HG03135 (cell line): Measurements from ENCODE around the gene C11orf65.
"Not testable (repeated sequence)": the region's sequence is repeated elsewhere in the genome, so short reads cannot be mapped to it uniquely, and the experiment has no call there.

Experiments
- ATAC-seq: cut with Tn5 transposase; IDR thresholded peaks from one replicate; pipeline ENCODE4 v1.9.1; 2021; ENCODE audit warnings: mild to moderate bottlenecking, moderate library complexity; ENCODE audit not compliant: unreplicated experiment

C11orf65 gene

GRCh38 chr11:108373505-108373904, 93.8 kb downstream of the C11orf65 start:
- not testable (repeated sequence) for ATAC-seq

GRCh38 chr11:108370990-108371389, 96.3 kb downstream of the C11orf65 start:
- no peak for ATAC-seq

GRCh38 chr11:108370315-108370714, 97.0 kb downstream of the C11orf65 start:
- ATAC-seq = no peak

GRCh38 chr11:108369064-108369463, 98.3 kb downstream of the C11orf65 start:
- no peak for ATAC-seq

- no peak for ATAC-seq
Observed at GRCh38 chr11:108368134-108368533, 99.2 kb downstream of the C11orf65 start.

GRCh38 chr11:108364159-108364558, 103.2 kb downstream of the C11orf65 start:
- ATAC-seq = no peak

- ATAC-seq = no peak
Observed at GRCh38 chr11:108351468-108351867, 115.9 kb downstream of the C11orf65 start.

GRCh38 chr11:108346451-108346850, 120.9 kb downstream of the C11orf65 start:
- ATAC-seq = no peak

- no peak for ATAC-seq
Observed at GRCh38 chr11:108345767-108346166, 121.6 kb downstream of the C11orf65 start.

GRCh38 chr11:108343714-108344113, 123.6 kb downstream of the C11orf65 start:
- no peak for ATAC-seq

GRCh38 chr11:108341654-108342053, 125.7 kb downstream of the C11orf65 start:
- no peak for ATAC-seq

GRCh38 chr11:108340973-108341372, 126.4 kb downstream of the C11orf65 start:
- no peak for ATAC-seq

GRCh38 chr11:108338750-108339149, 128.6 kb downstream of the C11orf65 start:
- ATAC-seq = no peak

GRCh38 chr11:108333403-108333899, 133.9 kb downstream of the C11orf65 start:
- ATAC-seq = no peak
